CD4-positive, alpha-beta T cell treated with Interleukin-4 for 1 hour (primary cell): Measurements from ENCODE around the gene ARHGAP24.
"Not testable (repeated sequence)": the region's sequence is repeated elsewhere in the genome, so short reads cannot be mapped to it uniquely, and the experiment has no call there.

Experiments
- DNase-seq, 2 donors: peaks; one replicate each; pipeline ENCODE4 v3.0.0-alpha.2; 2020 to 2022

ARHGAP24 gene

DNA sequence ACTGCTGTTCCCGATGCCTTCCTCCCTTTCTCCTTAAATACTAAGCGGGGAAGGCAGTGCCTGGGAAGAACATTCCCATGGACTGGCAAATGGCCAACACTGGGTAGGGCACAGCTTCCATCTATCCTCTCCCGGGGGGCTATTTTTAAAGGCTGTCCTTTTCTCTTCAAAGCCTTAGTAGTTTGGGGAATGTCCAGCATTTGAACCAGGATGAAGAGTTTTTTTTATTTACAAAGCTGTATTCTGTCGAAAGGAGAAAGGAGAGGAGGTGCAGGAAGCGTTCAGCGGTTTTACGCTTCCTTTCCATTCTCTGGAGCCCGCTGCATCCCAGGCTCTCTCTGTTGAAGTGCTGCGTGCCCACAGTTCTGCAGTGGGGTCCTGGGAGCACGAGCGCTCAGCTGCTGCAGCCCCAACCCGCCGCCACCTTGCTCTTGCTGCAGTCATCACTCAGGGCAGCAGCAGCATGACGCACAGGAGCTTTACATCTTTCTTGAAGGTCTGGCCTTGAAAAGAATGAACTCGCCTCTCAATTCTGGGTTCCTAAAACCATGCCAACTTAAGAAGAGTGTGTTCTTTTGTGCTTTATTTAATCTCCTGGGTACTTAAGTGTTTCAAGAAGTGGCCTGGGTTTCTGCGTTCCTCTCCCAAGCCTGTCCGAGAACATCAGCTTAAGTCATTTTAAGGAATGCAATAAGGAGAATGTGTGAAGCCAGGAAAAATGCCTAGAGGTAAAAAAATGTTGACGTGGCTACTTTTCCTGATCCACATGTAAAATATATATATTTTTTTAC, 457.7 kb downstream of the ARHGAP24 start:
- DNase-seq = no peak

DNA sequence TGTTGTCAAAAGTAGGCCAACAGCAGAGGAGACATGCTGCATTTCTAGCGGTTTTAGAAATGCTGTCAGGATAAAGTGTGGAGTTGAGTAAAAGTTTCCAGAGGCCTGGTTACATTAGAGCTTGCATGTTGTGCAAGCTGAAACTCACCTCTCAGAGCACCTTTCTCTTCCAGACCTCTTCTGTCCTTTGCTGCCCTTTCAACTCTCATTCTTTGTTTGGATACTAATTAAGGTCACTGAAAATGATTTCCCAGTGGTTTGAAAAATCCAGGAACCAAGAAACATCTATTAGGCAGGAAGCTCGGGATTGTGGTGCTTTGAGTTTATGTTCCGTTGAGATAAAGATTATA, 458.3 kb downstream of the ARHGAP24 start:
- no peak for DNase-seq

GRCh38 chr4:85937507-85937906, 462.6 kb downstream of the ARHGAP24 start:
- no peak for DNase-seq

DNA sequence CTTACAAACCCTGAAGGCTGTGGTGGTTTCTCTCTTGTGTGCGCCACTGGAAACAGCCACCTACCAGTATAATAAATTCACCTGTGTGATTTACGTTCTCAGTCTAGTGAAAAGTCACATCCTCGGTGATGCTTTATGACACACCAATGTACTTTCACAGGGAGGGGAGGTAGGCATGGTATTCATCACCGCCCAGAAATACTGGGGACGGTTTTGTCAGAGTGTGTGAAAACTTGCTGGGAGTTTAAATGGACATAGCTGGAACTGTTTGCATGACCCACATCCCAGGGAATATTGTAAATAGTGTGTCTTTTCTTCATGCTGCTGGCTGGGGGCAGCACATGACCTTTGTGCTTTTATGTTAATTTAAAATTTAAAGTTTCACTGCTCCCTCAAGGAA, 463.1 kb downstream of the ARHGAP24 start:
- no peak for DNase-seq

- DNase-seq = no peak
Observed at GRCh38 chr4:85938902-85939301, 464.0 kb downstream of the ARHGAP24 start.

DNA sequence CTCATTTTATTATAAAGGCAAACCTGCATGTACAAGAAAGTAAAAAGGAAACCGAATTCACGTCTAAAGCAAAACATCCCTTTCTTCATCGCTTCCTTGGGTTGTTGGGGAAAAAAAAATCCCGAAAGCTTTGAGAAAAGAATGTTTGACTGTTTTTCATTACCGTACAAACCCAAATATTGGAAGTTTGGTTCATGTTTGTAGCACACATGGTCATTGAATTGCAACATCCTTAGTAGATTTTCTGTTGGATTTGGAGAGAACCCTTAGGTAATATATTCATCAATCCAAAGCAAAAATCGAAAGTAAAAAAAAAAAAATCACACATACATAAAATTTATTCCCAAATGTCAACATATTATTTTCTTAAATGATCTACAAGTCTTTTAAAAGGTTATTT, 464.6 kb downstream of the ARHGAP24 start:
- no peak for DNase-seq

GRCh38 chr4:85940151-85940550, 465.2 kb downstream of the ARHGAP24 start:
- no peak for DNase-seq

- no peak for DNase-seq
Observed at GRCh38 chr4:85942107-85942506, 467.2 kb downstream of the ARHGAP24 start.

- DNase-seq = no peak
Observed at GRCh38 chr4:85946821-85947220, 471.9 kb downstream of the ARHGAP24 start.

DNA sequence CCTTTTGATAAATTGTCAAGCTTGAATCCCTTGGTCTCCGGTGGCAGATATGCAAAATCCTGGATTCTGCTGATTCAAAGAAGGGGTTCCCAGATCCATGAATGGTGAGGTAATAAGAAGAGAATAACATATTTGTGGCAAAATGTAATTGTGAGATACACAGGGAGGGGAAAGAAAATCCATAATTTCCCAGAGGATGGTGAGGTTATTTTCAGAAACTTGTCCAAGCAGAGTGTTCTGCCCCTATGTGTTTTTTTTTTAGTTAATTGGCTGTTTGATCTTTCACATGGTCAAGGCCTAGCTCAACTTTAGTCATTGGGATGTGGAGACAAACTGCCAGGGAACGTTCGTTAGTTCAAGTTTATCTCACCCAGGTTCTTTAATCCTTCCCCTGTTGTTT, 476.1 kb downstream of the ARHGAP24 start:
- no peak for DNase-seq

GRCh38 chr4:85952528-85952927, 477.6 kb downstream of the ARHGAP24 start:
- no peak for DNase-seq

GRCh38 chr4:85952972-85953650, 478.2 kb downstream of the ARHGAP24 start:
- no peak for DNase-seq

GRCh38 chr4:85953651-85954018, 478.7 kb downstream of the ARHGAP24 start:
- no peak for DNase-seq

- no peak for DNase-seq
Observed at GRCh38 chr4:85955620-85956292, 480.8 kb downstream of the ARHGAP24 start.

GRCh38 chr4:85956293-85956945, 481.5 kb downstream of the ARHGAP24 start:
- no peak for DNase-seq

DNA sequence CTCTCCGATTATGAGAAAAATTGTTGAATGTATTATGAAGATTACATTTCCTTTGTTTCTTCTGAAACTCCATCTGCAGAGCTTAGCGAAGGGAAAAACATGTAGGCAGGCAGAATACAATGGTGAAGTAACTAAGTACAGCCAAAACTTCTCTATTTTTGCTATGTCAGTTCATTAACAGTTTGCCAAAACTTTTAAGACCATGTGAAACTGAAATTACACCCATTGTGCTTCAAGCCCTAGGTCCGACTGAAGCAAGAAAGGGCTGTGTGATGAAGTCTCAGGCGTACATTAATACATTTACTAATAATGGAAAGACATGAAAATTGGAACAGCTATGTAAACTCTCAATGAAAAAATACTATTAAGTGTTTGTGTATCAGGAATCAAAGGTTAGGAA, 486.9 kb downstream of the ARHGAP24 start:
- DNase-seq = no peak

DNA sequence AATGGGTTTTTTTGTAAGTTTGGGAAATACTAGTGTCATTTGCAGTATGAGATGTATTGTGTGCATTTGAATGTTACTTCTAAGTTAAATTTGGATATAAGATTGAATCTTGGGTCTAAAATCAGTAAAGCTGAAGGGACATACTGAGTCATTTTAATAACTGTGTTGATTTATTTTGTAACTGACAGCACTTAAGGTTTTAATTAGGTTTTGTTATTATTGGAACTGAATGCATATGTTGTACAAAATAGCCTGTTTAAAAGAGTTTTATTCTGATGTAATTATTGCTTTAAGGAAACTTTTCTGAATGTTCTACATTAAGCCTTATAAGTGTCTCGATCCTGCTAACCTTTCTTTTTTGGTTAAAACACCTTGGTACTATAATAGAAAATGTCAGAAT, 488.3 kb downstream of the ARHGAP24 start:
- DNase-seq = no peak

DNA sequence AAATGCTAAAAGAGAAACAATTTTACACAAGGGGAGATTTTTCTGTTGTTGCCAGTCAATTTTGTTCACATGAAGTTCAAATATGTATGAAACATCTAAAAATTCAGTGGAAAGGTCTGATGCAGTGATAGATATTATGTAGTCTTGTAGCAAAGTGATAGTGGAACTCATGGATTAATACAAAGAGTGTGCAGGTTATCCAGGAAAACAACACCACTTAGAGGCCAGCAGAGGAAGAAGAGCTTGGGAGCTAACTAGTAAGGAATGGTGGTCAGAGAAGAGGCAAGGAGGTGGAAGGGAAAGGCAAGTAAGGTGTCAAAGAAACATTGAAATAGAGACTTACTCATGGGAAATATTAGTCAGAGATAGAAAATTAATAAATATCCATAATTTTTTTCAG, 489.3 kb downstream of the ARHGAP24 start:
- no peak for DNase-seq

- not testable (repeated sequence) for DNase-seq
Observed at GRCh38 chr4:85965017-85965416, 490.1 kb downstream of the ARHGAP24 start.

GRCh38 chr4:85965529-85965928, 490.6 kb downstream of the ARHGAP24 start:
- DNase-seq = no peak

DNA sequence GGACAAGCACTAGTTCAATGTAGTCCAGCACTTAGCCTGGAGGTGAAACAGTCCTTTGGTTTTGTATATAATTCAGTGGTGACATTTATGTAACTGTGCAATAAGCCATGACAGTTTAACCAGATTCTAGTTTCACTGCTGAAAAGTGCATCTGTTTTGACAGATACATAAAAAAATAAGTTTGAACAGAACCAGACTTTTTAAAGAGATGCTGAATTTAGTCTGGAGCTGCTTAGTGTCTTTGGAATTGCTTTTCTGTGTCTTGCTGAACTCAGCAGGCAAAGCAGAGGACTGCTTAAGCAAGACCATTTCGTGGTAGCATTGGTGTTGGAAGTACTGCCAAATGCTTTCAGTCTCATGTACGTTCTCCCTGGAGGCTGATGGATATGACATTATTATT, 491.4 kb downstream of the ARHGAP24 start:
- no peak for DNase-seq

GRCh38 chr4:85967872-85968271, 492.9 kb downstream of the ARHGAP24 start:
- no peak for DNase-seq
